HG03139 (cell line): Measurements from ENCODE around the gene BHLHE41.

ENCODE experiments used
- ATAC-seq: cut with Tn5 transposase; IDR thresholded peaks from one replicate; pipeline ENCODE4 v1.9.1; 2021; ENCODE audit not compliant: unreplicated experiment

BHLHE41 gene

GRCh38 chr12:26114720-26115401 is 10.0 kb downstream of the BHLHE41 start:
- no peak for ATAC-seq

GRCh38 chr12:26113853-26114719 is 10.8 kb downstream of the BHLHE41 start:
- peak; percentile 65 for ATAC-seq

DNA sequence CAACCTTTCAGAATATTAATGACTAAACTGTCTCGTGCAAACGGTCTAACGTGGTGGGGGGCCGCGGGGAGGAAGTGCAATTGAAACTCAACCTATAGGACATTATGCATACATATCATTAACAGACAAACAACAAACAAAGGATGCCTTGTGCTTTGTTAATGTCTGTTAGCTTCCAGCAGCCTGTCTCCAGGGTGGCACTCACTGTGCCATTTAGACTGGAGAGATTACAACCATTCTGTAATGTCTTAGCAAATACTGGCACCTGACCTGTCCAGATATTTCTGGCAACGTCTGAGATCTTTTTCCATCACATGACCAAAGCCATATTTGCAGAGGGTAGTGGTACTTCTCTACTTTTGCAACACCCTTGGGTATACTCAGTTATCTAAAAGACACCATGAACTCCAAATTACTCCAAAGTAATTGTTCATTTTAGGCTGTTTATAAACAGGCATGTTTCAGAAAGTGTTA is 11.6 kb downstream of the BHLHE41 start:
- no peak for ATAC-seq

DNA sequence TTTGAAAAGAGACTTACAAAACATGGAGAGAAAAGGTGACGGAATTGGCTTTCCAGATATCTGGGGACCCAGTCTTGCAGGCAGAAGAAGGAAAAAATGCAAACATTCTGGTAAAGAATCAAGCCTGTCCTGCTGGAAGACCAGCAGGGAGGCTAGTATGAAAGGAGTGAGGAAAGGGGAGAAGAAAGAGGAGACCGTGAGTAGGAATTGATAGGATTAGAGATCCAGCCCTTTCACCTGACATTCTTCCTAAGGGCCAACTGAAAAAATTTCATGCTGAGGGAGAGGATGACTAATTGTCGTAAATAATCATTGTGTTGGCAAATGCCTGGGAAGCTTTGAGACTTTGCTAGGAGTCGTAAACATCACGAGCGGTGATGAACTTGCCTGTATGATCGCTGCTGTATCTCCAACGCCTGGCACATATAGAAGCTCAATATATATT is 12.1 kb downstream of the BHLHE41 start:
- no peak for ATAC-seq

- no peak for ATAC-seq
These were observed 12.6 kb downstream of the BHLHE41 start for GRCh38 chr12:26112232-26112631.

- ATAC-seq: no peak
These were observed 15.4 kb downstream of the BHLHE41 start for GRCh38 chr12:26109343-26109881.

DNA sequence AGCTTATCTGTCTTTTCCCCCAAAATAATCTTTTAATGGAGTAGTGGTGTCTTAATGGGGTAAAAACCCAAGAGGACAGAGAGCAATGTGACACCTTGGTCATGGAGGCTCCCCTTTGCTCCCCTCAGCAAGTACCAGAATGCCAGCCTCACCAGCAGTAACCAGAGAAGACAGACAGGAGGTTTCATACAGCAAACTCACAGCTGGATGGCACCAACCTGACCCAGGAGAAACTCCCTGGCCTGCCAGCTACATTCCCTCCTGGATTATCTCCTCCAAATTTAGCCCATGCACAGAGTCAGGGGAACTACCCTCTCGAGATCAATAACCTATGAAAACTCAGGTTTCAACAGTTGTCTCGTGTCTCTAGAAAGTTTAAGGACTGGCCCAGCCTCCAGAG is 15.9 kb downstream of the BHLHE41 start:
- ATAC-seq: no peak

DNA sequence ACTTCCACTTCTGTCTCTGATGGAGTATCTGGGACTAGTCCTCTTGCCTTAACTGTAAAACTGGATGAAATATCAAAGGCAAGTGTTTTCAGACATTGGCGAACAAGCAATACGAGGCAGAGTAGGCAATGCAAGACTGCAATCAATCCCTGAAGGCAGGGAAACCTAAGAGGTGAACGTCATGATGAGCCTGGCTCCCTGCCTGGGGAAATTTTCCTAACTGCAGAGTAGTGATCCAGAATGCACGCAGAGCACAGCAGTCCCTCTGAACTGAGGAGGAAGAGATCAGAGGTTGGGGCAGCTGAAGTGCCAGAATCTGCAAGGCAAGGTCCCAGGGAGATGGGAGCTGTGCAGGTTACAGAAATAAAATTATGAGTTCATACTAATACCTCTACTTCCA is 18.5 kb downstream of the BHLHE41 start:
- ATAC-seq: no peak

DNA sequence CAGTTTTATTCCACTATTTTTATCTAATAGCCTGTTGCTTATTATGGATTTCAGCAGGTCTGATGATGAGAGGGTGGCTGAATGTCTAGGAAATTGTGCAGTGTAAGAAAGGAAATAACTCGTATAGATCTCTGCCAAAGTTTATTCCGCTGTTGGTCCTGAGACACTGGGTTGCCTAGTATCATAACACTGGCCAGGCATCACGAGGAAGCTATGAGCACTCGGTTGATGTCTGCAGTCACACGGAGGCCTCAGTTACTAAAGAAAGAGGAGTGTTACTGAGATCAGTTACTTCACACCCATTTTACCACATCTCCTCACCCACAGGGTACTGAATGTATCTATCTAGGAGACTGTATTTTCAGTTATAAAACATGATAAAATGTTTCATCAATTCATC is 21.9 kb downstream of the BHLHE41 start:
- no peak for ATAC-seq

DNA sequence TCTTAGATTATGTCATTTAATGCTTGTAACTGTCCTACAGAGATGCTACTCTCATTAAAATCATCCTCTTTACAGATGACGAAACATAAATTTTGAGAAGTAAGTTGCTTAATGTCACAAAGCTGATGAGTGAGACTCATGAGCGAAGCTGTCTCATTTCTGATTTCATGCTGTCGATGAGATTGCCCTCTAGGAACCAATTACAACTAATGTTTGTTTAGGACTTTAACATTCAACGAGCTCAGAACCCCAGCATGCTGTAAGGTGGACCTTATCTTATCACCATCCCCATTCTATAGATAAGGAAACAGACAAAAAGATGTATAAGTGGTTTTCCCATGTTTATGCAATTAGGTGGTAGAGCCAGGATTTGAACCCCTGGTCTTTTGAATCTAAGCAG is 23.1 kb downstream of the BHLHE41 start:
- ATAC-seq: no peak

DNA sequence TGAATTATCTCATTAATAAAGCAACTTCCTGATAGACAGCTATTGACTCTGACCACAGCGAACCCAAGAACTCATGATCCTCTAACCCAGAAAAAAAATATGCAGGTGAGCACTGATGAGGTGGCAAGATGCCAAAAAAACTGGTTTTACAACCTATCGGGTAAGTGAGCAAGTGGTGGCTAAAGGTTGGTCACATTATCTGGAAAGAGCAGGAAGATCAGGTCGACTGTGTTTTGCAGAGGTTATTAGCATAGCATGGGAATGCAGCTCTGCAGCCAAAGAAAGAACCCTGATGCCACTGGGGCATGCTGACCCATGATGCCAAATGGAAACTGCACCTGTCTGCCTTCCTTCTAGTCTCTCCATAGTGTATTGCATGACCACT is 23.5 kb downstream of the BHLHE41 start:
- no peak for ATAC-seq

DNA sequence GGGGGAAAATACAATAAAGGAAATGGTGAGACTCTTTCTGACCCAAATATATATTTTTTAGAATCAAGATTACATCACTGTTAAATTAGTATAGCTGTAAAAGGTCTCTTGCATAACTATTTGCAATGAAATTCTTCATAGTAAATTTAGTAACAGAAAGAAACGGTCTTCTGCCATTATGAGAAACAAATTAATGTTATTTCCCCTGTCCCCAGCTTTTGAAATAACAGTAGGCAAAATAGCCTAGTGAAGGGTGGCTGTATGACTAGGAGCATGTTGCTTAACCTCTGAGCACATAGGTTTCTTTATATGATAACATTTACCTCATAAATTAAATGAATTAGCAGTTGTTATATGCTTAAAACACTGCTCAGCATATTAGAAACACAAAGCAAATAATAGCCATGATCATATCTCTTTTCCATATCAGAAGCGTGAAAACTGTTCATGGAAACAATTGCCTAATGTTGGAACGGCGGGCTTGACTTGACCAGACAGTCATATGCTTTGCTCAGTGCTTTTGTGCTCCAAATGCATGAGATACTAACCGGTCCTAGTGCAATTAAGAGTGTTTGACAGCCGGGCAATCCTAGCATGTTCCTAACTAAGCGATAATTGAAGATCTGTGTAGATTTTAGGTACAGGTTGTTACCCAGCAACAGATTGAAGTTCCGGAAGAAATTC is 24.0 kb downstream of the BHLHE41 start:
- ATAC-seq: no peak

DNA sequence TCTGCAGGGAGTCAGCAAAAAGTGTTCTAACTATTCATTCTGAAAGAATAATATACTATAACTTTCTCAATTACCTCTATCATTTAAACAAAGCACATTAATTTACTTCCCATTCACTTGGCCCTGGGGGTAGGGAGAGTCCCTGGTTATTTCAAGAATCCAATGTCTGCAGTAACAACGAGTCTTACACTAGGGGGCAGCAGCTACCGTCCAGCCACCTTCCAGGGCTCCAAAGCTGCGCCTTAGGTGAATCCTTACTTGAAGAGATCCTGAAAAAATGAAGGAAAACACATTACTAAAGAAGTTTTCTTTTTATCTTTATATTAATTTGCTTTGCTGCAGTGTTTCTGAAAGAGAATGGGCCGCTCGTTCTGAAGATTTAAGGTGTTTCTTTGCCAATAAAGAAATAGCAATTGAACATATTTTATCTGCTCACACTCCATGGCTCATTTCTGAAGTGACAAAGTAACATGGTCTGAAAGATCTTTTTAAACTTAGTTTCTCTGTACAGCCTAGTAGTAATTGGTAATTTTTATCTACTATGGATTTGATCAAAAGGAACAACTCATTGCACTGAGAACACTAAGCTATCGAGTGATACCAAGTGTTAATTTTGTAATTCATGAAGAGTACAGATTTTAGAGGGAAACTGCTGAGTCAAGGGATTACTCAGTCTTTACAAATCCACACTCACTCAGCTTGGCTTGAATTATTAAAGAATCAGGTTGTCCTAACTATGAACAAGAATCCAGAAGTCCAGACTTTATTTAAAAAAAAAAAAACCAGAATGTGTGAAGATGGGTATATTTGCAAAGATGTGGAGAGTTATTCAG is 27.6 kb downstream of the BHLHE41 start:
- peak; percentile 65 for ATAC-seq

DNA sequence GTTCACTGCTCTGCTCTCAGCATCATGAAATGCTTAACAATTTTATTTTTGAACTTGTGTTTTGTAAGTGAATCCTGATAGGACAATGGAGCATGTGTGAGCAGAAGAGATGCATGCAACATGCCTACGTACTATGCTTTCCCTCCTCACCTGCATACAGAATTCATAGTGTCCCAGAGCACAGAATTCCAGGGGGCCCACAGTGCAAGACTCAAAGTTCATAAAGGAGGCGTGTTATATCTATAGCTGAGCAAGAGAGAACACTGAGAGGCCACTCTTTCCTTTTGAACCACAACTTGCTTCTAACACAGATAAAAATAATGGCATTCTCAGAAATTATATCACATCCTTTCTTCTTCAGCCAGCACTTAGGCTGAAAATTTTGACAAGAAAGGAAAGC is 28.8 kb downstream of the BHLHE41 start:
- no peak for ATAC-seq

DNA sequence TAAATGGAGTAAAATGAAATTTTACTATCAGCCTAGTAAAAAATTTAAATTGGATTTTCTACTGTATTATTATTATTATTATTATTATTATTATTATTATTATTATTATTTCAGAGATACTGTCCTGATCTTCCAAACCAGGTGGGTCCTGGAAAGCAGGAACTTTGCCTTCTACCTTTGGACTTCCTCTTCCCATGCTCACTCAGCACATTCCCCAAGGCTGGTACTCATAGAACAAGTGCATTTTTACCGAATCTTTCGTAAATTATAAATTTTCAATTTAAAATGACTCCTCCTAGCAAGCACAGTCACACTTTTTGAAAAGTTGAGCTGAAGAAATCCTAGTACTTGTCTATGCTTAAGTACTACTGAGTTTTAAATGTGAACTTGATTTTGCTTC is 29.7 kb downstream of the BHLHE41 start:
- ATAC-seq: no peak

DNA sequence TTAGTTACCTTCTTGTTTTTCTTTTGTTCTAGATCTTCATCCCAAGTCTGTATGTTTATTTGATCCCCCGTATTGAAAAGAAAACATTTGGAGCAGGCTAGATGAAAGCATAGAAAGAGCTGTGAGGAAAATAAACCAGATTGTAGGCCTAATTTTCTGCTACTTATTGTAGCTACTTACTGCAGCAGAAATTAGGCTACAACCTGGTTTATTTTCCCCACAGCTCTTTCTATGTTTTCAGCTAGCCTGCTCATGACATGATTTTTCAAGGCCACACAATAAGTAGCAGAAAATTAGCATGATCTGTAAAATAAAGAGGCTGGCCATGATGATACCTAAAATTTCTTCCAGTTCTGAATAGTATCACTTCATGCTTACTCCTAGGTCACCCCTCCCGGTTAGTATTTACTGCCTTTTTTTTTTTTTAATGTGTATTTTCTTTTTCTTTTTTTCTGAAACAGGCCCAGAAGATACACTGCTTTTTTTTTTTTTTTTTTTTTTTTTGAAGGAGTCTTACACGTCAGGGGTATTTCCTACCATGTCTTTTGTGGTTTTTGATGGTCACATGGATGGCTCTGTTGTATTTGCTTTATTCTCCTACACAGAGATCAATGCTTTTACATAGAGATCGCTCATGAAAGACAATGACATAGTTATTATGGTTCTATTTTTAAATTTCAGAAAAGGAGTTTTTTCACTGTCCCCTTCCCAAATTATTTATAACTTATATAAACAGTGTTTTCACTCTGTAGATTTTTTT is 32.3 kb downstream of the BHLHE41 start:
- ATAC-seq: no peak

- ATAC-seq: no peak
These were observed 33.0 kb downstream of the BHLHE41 start for GRCh38 chr12:26091822-26092221.

- no peak for ATAC-seq
These were observed 33.9 kb downstream of the BHLHE41 start for GRCh38 chr12:26090836-26091510.

- peak; percentile 95 for ATAC-seq
These were observed 35.8 kb downstream of the BHLHE41 start for GRCh38 chr12:26088998-26089397.
